ENCODE data around the gene SEMG2.

- TF ChIP-seq POLR2A (IDR thresholded peaks at IDR 0.05) = no peak
- no peak for TF ChIP-seq CTCF (IDR thresholded peaks at IDR 0.05)
- TF ChIP-seq POLR2AphosphoS5 (IDR thresholded peaks at IDR 0.05) = no peak
These were observed 38.1 kb upstream of the SEMG2 start for GRCh38 chr20:45183084-45183483.
